ENCODE results near the gene SIRT7.

The SIRT7 gene

DNA sequence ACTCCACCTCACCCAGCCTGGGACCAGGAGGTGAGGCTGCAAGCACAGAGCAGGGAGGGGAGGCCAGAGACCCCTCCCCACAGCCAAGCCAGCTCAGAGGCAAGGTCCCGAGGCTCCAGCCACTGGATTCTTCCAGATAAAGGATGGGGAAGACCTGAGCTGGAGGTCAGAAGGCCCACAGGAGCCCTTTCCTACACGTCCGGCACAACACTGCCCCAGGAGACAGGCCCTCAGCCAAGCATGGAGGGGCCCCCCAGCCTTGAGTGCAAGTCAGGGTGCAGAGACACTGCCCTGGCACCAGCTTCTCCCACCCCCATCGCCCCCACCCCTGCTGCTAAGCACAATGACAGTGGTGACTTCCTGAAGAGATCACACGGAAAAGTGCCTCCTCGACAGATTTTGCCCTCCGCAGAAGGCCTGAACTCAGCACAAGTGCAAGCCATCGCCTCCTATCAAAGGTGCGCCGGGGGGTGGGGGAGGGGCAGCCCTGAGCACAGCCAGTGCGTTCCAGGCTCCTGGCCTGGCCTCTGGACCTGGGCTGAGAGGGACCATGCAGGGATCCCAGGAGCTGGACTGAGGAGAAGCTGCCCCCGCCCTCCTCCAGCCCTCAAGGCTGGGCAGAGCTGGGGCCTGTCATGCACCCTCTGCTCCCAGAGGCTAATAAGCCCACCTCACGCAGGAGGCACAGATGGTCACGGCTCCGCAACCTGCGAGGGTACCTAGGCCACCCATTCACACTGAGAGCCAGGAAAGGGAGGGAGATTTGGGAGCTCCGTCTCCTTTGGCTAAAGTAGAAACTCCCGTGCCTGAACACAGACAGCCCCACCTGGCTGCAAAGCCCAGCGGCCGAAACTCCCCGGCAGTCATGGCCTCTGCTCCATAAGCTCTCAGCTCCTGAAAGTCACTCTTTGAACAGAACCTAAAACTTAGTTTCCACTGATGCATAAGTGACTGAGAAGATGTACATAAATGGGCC, 6.9 kb upstream of the SIRT7 start:
- DNase-seq (ENCODE audit: extremely low read depth, low read depth), result no peak

DNA sequence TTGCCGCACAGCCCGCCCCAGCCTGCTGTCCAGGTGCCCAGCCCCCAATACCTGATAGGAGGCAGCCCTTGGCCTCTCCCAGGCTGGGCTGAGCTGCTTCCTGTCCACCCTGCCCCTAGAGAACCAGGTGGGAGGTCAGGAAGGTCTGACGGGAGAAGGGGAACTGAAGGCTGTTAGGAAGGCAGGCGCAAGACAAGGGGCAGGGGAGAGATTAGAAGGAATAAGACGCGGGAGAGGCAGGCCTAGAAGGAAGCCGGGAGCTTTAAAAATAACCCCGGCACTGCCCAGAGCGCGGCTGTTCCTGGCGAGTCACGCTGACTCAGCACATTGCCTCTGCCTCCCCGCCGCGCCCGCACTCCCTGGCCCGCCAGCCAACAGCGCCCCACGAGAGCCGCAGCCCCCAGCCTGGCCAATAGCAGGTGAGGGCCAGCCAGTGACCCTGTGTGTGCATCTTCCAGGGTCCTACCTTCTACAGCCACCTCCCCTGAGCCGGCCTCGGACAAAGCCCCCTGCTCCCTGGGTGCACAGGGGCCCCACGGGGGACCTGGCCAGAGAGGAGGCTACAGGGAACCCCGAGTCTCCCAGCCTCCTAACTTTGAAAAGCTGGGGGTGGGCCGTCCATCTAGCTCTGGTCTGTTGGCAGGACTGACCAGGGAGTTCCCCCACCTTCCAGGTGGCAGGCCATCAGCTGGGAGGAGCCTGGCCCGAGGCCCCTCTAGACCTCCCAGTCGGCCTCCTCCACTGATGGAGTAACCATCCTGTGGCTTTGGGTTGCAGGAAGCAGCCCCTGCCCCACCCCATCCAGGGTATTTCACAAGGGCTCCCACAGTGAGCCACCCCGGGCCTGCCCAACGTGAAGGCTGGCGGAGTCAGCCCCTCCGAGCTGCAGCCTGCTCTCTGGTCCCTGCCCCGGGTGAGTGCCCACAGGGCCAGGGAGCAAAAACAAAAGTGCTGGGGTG, 5.6 kb upstream of the SIRT7 start:
- DNase-seq (ENCODE audit: extremely low read depth, low read depth), result no peak
- no peak for TF ChIP-seq CTCF (IDR thresholded peaks at IDR 0.05; ENCODE audit: low read depth, low read length)

More for the DNA sequence above, 6.9 kb upstream of the SIRT7 start:
- no peak for TF ChIP-seq CTCF (IDR thresholded peaks at IDR 0.05; ENCODE audit: low read depth, low read length)

DNA sequence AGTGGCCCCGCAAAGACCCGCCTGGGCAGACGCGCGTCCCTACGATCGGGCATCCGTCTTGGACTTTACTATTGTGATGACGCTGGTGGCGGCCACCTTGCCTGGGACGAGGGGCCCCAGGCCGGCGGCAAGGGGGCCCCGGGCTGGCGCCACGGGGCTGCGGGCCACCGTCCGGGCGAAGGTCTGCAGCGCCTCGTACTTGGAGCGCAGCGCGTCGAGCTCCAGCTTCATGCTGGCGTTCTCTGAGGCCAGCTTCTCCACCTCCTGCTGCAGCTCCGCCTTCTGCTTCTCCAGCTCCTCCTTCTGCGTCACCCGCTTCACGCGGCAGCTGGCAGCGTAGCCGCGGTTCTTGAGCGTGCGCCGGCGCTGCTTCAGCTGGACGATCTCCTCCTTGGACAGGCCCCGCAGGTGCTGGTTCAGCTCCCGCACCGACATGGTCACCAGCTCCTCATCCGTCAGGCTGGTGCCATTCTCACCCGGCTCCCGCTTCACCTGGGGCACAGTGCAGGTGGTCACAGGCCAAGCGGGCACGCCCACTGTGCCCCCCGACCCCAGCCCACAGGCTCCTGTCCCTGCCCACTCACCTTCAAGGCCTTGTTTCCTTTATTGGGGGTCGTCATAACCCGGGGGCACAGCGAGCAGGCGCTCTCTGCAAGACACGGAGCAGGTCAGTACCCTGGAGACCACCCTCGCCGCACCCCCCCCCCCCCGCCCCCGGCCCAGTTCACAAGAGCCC, 4.8 kb upstream of the SIRT7 start:
- DNase-seq (ENCODE audit: extremely low read depth, low read depth), result no peak
- TF ChIP-seq CTCF (IDR thresholded peaks at IDR 0.05; ENCODE audit: low read depth, low read length), result no peak

DNA sequence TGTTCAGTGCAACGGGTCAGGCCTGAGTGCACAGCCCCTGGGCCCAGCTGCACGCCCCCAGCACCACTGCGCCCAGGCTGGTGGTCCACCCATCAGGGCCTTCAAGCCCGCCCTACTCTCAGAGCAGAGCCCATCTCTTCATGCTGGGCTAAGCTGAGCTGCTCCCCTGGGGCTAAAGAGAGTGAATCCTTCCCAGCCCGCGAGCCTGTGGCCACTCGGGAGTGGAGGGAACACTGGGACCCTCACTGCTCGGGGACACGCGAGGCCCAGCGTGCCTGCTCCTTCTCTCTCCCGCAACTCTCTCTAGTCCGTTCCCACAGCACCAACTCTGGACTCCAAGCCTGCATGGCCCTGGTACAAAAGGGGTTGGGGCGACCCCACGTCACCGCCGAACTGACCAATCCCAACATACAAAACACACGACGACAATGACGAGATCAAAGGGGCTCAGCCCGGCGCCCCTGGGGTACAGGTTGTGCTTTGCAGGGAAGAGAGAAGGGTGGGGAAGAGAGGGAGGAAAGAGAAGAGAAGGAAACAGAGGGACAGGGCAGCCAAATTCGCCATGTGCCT, 4.1 kb upstream of the SIRT7 start:
- DNase-seq (ENCODE audit: extremely low read depth, low read depth), result no peak

DNA sequence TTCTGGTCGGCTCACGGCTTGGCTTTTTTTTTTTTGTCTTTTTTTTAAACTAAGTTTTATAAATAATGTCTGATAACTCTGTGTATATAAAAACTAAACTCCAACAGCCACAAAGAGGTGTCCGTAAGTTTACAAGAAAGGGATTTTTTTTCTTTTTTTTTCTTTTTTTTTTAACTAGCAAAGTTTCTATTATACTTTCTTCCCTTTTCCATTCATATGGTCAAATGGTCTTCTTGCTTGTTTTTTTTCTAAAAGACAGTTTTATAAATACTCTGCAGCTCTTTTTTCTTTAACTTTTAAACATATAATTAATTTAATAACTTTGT, 3.5 kb upstream of the SIRT7 start:
- no peak for TF ChIP-seq CTCF (IDR thresholded peaks at IDR 0.05; ENCODE audit: low read depth, low read length)
- DNase-seq (ENCODE audit: extremely low read depth, low read depth), result no peak

More for the DNA sequence above, 4.1 kb upstream of the SIRT7 start:
- TF ChIP-seq CTCF (IDR thresholded peaks at IDR 0.05; ENCODE audit: low read depth, low read length), result no peak

- DNase-seq (ENCODE audit: extremely low read depth, low read depth), result no peak
- TF ChIP-seq CTCF (IDR thresholded peaks at IDR 0.05; ENCODE audit: low read depth, low read length), result no peak
Measured at GRCh38 chr17:81920612-81921536, 2.9 kb upstream of the SIRT7 start.

All from AG09319 (cell line).